ENCODE data around the gene TMOD2.

TMOD2 gene

GRCh38 chr15:51720201-51720995 is 31.0 kb upstream of the TMOD2 start:
- H3K4me3 ChIP-seq (ENCODE audit: low read depth, low read length) = no peak overlapping the region
- no peak for DNase-seq (ENCODE audit: low read depth)
- TF ChIP-seq CTCF (IDR thresholded peaks at IDR 0.05; ENCODE audit: low read depth, low read length) (no peak), POLR2A (IDR thresholded peaks at IDR 0.05; ENCODE audit: extremely low read depth, insufficient read length) (no peak), MAX (IDR thresholded peaks at IDR 0.05; ENCODE audit: low read depth, low read length) (no peak), MYC (IDR thresholded peaks at IDR 0.05; ENCODE audit: low read depth, low read length) (no peak)

- no peak for DNase-seq (ENCODE audit: low read depth)
- TF ChIP-seq POLR2A (IDR thresholded peaks at IDR 0.05; ENCODE audit: extremely low read depth, insufficient read length) (no peak), MAX (IDR thresholded peaks at IDR 0.05; ENCODE audit: low read depth, low read length) (no peak), MYC (IDR thresholded peaks at IDR 0.05; ENCODE audit: low read depth, low read length) (no peak), CTCF (IDR thresholded peaks at IDR 0.05; ENCODE audit: low read depth, low read length) (no peak)
Measured at GRCh38 chr15:51721199-51721960, 30.0 kb upstream of the TMOD2 start.

GRCh38 chr15:51724199-51724598 is 27.2 kb upstream of the TMOD2 start:
- no peak overlapping the region for H3K4me3 ChIP-seq (ENCODE audit: low read depth, low read length)
- DNase-seq (ENCODE audit: low read depth) = no peak
- TF ChIP-seq CTCF (IDR thresholded peaks at IDR 0.05; ENCODE audit: low read depth, low read length) (no peak), POLR2A (IDR thresholded peaks at IDR 0.05; ENCODE audit: extremely low read depth, insufficient read length) (no peak), MYC (IDR thresholded peaks at IDR 0.05; ENCODE audit: low read depth, low read length) (no peak), MAX (IDR thresholded peaks at IDR 0.05; ENCODE audit: low read depth, low read length) (no peak)

More at GRCh38 chr15:51721199-51721960, 30.0 kb upstream of the TMOD2 start:
- no peak overlapping the region for H3K4me3 ChIP-seq (ENCODE audit: low read depth, low read length)

- H3K4me3 ChIP-seq (ENCODE audit: low read depth, low read length) = no peak overlapping the region
- DNase-seq (ENCODE audit: low read depth) = no peak
- TF ChIP-seq CTCF (IDR thresholded peaks at IDR 0.05; ENCODE audit: low read depth, low read length) = no peak
- TF ChIP-seq MAX (IDR thresholded peaks at IDR 0.05; ENCODE audit: low read depth, low read length) = no peak
- TF ChIP-seq POLR2A (IDR thresholded peaks at IDR 0.05; ENCODE audit: extremely low read depth, insufficient read length) = no peak
- TF ChIP-seq MYC (IDR thresholded peaks at IDR 0.05; ENCODE audit: low read depth, low read length) = no peak
Measured at GRCh38 chr15:51724673-51725072, 26.7 kb upstream of the TMOD2 start.

- no peak overlapping the region for H3K4me3 ChIP-seq (ENCODE audit: low read depth, low read length)
- peak; percentile 55 for DNase-seq (ENCODE audit: low read depth)
- TF ChIP-seq MAX (IDR thresholded peaks at IDR 0.05; ENCODE audit: low read depth, low read length) (no peak), POLR2A (IDR thresholded peaks at IDR 0.05; ENCODE audit: extremely low read depth, insufficient read length) (no peak), MYC (IDR thresholded peaks at IDR 0.05; ENCODE audit: low read depth, low read length) (no peak), CTCF (IDR thresholded peaks at IDR 0.05; ENCODE audit: low read depth, low read length) (no peak)
Measured at GRCh38 chr15:51726302-51727073, 24.9 kb upstream of the TMOD2 start.
